NCI-H187 (cell line): ENCODE data around the gene ARHGAP8.

Experiments used
- DNase-seq, 2 experiments: peaks; one replicate each; lab custom pipeline; 2025; lab: John Stamatoyannopoulos, UW

The ARHGAP8 gene

DNA sequence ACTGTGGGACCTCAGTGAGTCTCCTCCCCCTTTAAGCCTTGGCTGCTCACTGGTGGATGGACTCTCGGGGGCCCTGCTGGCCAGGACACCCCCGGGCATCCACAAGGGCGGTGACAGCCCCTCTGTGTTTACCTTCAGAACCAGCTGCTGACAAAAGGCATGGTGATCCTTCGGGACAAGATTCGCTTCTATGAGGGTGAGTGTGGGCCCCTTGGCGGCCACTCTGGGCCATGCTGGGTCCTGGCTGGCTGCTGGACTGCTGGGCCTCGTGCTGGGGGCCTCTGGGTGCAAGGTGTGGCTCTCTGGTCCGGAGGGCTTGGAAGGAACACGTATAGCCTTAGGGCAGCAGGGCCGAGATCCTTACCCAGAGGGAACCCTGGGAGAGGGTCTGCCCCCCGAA lies 25.9 kb upstream of the ARHGAP8 start:
- DNase-seq, result no peak

DNA sequence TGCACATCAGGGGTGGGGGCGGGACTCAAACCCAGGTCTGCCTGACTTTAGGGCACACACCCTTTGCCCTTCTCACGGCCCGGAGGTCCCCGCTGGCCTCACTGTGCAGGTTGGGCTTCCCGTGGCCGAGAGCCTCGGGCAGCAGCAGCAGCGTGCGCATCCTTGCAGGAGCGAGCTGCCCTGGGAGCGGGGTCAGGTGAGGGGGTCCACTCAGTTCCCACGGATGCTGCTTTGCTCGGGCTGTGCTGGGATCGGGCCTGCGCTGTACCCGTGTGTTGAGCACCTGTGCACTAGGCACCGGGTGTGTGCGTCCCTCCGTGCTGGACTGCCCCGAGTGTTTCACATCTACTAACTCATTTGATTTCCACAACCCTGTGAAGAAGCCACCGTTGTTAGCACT lies 25.2 kb upstream of the ARHGAP8 start:
- DNase-seq, result no peak

DNA sequence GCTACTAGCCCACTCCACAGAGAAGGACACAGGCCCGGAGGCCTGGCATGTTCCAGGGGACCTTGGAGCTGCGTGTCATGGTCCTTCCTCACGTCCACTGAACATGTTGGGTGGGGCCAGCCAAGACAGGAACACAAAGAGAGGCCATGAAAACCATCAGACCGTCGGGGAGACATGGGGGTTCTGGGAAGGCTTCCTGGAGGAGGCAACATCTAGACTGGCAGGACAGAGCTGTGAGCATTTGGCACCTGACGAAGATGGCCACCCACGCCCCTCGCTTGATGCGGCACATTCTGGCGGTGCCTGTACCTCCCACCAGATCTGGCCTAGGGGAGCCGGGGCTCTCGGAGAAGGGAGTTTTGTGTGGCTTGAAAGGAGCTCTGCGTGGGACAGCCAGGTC lies 24.7 kb upstream of the ARHGAP8 start:
- DNase-seq, result no peak

DNA sequence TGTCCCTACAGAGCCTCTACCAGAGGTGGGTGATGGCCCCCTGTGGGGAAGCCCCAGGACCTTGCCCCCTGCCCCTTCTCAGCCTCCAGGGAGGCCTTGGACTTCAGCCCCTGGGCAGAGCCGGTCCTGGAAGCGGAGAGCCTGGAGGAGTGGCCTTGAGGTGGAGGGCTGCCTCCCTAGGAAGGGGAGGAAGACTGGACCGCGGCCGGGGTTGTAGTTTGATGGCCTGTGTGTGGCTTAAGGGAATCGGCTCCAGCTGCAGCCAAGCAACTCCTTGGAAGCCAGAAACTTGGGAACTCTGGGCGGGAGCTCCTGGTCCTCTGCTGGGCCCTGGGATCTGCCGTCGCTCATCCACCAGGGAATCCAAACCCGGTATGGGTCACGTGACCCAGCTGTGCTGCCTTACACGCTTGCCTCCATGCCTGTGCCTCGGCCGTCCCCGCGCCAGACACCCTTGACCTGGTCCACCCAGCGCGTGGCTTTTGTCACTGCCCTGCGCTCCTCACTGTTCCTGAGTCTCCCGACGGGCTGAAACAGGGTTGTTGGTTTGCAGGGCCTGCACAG lies 23.5 kb upstream of the ARHGAP8 start:
- no peak for DNase-seq

DNA sequence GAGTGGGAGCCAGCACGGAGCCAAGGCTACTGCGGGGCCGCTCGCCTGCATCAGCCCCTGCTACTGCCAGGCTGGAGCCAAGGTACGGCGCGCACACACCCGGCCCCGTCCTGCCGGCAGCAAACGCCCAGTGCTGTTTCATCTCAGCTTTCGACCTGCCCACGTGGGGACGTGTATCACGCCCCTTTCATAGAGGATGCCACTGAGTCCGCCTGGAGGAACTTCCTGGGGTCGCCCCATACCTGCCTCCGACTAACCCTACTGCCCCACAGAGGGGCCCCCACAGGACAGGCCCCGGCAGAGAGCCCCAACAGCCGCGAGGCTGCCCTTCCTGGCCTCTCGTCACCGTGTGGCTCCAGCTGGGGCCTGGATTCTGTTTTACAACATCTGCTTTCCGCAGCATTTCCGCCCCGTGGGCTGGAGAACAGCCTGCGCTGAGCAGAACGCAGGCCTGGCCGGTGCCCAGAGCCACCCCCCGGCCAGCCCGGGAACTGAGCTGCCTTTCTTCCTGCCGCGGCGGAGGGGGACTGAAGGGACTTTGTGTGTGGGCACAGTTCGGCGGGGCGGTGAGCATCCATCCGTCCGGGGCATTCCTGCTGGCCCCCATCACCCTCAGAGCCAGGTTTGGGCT lies 22.9 kb upstream of the ARHGAP8 start:
- DNase-seq, result no peak

DNA sequence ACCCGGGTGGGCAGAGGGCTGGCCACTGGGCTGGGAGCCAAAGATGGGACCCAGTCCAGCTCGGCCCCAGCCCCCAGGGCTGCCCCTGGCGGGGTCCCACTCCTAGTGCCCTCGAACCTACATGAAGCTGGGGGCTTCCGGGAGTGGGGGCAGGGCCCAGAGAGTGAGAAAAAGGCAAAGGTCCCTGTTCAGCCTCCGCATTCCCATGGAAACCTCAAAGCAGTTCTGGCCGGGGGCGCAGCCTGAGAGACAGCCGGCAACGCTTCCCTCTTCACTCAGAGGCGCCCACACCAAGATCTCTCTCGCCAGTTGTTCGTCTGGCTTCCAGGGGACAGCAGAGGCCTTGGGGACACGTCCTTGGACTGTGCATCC lies 22.4 kb upstream of the ARHGAP8 start:
- no peak for DNase-seq

DNA sequence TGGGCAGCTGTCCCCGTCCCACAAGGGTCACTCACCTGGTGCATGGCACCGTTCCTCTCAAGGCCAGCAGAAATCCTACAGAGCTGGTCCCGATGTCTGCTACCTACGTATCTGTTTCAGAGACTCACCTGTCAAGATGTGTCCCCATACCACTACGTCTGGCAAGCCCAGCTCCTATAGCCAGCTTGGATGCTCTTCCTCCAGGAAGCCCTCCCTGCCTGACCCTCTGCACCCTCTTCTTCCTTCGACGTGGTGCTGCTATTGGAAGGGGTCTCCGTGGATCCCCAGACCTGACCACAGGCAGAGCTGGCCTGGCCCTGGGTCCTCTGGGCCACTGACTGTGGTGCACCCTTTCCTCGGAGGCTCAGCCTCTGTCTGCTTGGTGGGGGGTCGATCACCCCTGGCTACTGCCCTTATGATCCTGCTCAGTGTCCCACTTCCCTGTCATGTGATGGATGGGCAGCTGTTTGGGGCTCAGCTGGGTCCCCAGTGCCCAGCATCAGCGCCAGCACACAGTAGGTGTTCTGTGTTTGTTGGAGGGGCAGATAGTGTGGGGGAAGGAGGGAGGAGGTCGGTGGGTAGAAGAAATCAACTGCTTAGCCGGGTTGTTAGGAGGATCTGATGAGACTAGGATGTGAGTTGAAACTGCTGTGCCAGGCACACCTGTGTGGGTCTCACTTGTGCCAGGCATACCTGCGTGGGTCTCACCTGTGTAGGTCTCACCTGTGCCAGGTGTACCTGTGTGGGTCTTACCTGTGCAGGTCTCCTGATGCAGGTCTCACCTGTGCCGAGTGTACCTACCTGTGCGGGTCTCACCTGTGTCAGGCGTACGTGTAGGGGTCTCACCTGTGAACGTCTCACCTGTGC lies 21.7 kb upstream of the ARHGAP8 start:
- DNase-seq, result no peak

DNA sequence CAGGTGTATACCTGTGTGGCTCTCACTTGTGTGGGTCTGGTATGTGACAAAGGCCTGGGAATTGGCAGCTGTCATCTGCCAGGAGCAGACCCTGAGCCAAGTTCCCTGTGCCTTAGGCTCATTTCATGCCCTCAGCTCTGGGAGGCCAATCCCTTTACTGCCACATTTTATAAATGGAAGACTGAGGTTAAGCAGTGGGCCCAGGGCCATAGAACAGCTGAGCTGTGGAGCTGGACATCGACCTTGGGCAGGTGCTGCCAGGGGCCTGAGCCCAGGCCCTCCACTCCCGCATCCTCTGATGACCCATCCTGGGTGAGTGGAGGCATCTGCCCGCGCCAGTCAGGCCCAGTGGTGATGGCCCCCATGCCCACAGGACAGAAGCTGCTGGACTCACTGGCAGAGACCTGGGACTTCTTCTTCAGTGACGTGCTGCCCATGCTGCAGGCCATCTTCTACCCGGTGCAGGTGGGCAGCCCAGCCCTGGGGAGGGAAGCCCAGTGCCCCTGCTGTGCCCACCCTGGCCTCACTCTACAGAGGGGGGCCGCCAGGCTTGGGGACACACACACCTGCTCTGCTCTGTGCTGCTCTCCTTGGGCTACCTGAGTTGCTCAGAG lies 20.9 kb upstream of the ARHGAP8 start:
- no peak for DNase-seq

DNA sequence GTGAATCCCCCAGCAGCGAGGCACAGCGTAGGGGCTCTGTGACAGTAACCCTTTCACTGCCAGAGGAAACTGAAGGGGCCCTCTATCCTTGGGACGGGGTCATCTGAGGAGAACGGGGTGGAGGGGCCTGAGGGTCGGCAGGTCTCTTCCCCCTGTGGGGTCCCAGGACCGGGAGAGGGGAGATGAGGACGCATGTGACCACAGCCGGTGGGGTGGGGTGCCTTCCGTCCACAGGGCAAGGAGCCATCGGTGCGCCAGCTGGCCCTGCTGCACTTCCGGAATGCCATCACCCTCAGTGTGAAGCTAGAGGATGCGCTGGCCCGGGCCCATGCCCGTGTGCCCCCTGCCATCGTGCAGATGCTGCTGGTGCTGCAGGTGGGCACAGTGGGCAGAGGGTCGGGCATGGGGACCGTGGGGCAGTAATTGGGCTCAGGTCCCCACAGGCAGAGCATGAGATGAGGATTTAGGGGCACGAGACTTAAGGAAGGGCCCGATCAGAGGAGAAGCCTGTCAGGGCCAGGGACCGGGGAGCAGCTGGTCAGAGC lies 20.3 kb upstream of the ARHGAP8 start:
- no peak for DNase-seq

DNA sequence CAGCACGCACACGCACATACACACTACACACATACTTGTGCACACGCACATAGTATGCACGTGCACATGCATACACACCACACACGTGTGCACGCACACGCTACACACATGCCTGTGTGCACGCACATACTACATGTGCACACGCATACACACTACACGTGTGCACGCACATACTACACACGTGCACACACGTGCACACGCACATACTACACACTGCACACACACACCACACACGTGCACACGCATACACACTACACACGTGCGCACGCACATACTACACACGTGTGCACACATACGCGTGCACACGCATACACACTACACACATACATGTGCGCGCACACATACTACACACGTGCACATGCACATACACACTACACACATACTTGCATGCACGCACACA lies 19.7 kb upstream of the ARHGAP8 start:
- no peak for DNase-seq

DNA sequence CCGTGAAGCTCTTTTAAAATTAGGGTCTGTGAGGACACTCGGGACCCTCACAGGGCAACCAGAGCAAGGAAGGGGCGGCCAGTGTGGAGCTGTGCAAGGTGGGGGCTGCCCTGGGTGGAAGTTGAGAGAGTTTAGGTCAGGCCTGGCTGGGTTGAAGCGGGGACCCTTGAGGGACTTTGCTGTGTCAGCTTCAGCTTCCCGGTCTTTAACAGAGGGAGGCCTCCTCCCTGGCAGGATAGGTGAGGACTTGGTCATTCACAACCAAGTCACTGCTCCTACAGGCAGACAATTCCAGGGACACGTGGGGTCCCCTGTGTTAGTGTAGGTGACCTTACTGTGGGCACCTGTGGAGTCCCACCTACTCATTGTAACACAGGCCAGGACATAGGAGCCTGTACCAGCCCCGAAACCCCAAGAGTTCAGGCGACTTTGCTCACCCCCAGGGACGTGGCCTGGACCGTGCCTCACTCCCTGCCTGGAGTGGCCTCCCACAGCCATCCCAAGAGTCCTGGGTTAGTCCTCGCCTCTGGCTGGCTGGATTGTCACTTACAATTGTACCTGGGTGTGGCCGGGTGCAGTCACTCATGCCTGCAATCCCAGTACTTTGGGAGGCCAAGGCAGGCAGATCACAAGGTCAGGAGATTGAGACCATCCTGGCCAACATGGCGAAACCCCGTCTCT lies 18.8 kb upstream of the ARHGAP8 start:
- no peak for DNase-seq

DNA sequence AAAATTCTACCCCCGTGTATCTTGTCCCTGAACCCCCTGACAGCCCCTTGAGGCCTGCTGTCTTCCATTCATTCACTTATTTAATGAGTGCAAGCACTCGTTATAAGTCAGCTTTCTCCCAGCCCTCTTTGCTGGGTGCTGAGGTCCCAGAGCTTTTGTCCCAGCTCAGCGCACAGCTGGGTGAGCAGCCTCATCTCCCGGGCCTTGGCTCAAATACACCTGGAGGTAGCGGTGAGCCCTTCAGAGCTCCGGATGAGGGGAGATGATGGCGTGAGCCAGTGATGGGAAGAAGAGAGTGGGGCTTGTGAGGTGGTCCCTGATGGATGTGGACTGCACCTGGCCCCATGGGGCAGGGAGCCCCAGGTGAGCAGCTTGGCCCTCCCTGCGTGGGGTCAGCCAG lies 18.1 kb upstream of the ARHGAP8 start:
- no peak for DNase-seq

DNA sequence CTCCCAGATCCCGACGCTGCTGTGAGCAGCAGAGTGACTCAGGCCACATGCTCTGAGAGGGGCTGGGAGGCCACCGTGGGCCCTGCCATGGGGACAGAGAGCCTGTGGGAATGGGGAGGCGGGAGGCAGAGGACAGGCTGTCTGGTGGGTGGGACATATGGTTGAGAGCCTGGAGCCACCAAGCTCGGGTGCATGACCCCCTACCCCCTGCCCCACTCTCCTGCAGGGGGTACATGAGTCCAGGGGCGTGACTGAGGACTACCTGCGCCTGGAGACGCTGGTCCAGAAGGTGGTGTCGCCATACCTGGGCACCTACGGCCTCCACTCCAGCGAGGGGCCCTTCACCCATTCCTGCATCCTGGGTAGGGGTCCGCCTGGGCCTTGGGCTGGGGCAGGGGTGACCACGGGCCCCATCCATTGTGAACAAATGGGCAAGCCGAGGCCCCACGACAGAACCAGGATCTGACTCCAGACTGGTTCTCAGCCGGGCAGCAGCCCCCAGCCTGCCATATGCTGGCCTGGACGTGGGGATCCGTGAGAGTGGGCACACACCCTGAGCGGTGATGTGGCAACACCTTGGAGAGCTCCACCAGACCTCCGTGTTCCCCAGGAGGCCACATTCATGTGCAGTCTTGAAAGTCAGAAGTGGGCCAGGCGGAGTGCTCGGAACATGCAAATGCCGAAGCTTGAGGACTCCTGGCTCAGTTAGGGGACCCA lies 17.4 kb upstream of the ARHGAP8 start:
- DNase-seq, result no peak

DNA sequence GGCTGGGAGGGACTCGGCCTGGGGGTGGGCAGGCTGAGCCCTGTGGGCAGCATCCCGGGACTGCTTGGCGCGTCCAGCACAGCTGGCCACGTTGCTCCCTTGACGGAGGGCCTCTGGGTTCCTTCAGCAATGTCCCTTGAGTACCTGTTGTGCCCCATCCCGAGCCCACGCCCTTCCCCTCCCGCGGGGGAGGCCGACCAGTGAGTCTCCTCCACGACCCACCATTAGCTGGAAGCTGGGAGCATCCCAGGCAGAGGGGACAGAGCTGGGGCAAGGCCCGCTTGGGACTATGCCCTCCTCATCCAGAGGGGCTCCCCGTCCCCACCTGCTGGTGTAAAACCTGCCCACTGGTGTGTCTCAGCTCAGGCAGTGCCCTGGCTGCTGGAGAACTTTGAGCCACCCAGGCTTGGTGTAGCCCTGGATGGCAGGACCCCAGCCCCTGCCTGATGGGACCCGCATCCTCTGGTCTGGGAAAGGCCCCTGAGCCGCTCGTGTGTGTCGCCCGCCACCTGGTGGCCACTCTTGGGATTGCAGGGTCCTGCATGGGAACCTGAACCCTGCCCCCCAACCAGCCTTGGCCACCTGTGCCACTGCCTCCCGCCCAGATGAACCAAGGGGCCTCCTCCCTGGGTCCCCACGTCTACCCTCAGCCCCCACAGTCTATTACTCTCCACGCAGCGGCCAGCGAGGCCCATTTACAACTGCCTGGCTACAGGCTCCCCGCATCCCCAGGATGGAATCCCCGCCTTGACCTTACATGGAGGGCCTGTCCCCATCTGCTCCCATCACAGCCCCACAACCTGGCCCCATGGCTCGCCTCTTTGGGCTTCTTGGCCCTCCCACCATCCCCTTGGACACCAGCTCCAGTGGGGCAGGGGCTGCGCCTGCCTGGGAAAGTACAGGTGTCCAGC lies 16.6 kb upstream of the ARHGAP8 start:
- peak in 1 of 2 experiments; percentile 26 for DNase-seq

DNA sequence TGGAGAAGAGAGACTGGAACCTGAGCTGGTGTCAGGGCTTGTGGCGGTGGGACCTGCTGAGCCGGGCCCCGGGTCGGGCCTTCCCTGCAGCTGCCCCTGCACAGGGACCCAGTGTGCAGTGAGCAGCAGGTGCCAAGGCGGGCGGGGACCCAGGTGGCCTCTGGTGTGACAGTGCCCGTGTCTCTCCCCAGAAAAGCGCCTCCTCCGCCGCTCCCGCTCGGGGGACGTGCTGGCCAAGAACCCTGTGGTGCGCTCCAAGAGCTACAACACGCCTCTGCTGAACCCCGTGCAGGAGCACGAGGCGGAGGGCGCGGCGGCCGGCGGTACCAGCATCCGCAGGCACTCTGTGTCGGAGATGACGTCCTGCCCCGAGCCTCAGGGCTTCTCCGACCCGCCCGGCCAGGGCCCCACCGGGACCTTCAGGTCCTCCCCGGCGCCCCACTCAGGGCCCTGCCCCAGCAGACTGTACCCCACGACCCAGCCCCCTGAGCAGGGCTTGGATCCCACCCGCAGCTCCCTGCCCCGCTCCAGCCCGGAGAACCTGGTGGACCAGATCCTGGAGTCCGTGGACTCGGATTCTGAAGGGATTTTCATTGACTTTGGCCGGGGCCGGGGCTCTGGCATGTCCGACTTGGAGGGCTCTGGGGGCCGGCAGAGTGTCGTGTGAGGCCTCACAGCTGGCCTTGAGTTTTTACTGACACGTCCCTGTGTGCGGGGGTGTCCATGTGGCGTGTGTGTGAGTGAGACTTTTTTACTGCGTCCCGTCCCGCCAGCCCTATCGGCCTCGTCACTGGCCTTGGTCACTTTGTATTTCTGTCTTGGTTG lies 15.6 kb upstream of the ARHGAP8 start:
- DNase-seq, result no peak

DNA sequence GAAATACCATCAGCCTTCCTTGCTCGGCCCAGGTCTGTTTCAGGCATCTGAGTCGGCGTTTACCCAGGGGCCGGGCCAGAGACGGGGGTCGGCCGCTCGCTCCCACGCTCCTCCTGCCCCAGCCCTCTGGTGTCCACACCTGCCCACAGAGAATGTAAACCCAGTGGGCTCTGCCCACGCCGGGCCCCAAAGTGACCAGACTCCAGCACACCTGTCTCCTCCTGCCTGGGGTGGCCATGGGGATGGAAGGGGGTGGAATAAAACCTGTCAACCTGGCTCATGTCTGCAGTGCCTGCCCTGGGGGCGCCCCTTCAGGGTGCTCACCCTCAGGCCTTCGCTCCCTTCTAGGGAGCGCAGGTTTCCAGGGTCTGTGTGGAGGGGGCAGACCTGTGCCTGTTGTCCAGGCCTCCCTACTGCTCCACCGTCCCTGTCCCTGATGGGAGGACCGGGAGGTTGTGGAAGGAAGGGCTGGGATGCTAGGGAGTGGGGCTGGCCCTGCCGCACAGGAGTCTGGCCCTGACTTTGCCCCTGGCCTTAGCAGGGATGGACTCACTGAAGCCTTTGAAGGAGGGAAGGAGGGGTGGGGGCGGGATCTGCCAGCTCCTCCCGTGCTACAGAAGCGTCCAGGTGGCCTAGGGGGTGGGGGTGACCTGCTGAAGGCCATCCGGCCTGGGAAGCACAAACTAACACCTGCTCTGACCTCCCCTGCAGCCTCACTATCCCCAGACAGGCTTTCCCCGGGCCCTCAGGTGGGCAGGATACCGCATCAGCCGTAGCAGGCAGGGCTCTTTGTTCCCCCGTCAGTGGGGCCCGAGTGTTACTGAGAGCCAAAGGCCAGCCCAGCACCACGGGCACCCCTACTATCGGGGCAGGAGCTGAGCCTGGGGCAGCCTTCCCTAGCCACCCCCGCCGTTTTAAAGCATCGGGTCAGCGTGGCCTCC lies 14.7 kb upstream of the ARHGAP8 start:
- no peak for DNase-seq

DNA sequence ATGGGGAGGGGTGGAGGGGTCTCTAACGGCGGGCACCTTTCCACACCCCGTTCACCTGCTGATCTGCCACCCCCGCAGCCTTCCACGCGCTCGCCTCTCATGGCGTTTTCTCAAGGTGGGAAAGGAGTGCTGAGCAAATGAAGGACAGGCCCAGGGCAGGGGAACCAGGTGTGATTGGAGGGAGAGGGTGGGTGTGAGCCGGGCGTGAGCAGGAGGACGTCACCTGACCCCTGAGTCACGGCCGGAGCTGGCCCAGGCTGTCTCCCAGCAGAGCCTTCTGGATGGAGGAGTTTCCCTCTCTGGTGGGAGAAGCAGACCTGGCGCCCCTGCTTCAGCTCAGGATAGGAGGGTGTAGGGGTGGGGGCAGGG lies 14.0 kb upstream of the ARHGAP8 start:
- DNase-seq, result no peak

DNA sequence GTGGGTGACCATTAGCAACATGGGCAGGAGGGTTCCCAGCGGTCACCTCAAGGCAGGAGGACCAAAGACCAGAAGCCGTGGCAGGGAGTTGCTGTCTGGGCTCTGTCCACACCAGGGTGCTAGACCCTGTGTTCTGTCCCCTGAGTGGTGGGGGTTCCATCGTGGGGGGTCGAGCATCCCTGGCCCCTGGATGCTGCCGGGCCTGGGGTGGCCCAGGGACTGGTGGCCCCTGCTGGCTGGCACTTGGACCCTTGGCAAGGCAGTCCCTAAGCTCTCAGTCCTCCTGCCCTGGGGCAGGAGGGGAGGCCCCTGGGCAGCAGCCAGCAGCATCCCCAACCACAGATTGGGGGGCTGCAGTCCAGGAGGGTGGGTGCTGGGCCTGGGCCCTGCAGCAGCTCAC lies 13.4 kb upstream of the ARHGAP8 start:
- DNase-seq, result no peak
